HG03442 (cell line): Measurements from ENCODE around the gene GAGE10.
"Not testable (repeated sequence)": the region's sequence is repeated elsewhere in the genome, so short reads cannot be mapped to it uniquely, and the experiment has no call there.

ENCODE experiments used
- ATAC-seq: cut with Tn5 transposase; IDR thresholded peaks from one replicate; pipeline ENCODE4 v1.9.1; 2021; ENCODE audit warnings: mild to moderate bottlenecking, moderate library complexity; ENCODE audit not compliant: unreplicated experiment

Gene GAGE10

DNA sequence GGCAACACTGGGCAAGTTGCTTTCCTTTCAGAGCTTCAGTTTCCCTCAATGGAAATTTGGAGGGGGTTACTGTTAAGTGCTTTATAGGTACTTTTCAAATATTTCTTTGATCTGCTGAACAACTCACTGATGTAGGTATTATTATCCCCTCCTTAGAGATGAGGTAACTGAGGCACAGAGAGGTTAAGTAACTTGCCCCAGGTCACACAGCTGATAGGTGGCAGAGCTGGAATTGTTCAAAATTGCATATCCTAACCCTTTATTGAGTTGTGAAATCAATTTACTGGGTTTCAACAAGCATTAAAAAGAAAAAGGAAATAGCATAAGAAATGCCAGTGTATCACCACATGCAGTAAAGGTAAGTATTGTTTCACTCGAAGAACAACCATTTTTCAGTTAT, 27.2 kb upstream of the GAGE10 start:
- no peak for ATAC-seq

DNA sequence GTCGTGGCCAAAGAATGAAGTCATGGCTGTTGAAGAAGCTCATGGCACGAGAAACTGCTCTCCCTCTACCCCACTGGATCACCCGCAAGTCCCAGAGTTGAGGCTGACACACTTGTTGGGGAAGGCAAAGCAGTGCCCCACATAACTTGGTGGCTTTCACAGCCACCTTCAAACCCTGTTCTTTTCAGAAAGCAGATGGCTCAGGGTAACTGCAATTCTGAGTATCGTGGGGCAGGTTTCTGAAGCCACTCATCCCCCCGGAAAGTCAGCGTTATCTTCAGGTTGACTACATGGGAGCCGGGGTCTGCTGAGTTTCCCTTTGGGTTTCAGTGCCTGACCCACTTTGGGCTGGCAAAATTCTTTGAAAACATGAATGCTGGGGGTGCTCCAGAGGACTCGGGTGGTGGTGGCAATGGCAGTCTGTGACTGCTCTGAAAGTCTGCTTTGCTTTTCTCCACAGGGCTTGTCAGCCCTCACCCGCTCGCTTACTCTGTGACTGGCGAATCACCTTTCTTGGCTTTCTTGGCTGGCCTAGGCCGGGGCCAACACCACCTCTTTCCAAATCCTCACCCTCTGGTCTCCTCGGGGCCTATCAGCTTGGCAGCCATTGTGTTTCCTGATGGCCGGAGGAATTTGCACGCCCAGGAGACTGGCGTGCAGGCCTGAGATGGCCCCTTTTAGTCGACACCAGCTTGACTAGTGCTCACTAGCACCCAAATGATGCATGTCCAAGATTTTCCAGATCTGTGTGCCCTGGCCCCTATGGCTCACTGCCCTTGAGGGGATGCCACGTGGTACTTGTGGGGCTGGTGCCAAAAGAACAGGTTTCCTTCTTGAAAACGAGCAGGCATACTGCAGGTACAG, 26.5 kb upstream of the GAGE10 start:
- no peak for ATAC-seq

DNA sequence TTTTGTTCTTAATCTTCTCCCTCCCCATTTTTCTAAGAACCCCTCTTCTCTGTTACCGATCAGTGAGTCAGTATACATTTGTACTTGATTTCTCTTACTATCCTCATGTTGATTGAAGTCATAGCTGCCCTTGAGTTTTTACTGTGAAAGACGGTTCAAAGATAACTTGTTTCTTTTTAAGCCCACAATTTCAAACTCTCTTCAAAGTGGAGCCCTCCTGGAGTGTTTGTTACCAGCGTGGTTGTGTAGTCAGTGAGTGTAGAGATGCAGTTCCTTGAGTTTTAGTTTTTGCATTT, 26.0 kb upstream of the GAGE10 start:
- no peak for ATAC-seq

DNA sequence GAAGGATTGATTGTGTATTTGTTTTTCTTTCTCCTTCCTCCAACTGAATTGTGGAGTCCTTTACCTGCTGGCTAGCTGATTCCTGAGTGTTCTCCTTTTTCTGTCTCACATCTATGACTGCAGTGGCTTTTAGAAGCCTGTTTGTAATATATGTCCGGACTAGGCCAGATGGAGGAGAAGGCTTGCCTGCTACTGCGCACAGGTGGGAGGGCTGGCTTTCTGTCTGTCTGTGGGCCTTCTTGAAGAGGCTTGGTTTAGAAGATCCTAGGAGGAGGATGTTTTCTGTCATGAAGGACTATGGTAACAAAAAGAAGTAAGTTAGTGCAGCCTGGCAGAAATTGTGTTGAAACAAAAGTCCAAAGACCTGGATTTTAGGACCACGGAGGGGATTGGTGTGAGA, 25.4 kb upstream of the GAGE10 start:
- no peak for ATAC-seq

DNA sequence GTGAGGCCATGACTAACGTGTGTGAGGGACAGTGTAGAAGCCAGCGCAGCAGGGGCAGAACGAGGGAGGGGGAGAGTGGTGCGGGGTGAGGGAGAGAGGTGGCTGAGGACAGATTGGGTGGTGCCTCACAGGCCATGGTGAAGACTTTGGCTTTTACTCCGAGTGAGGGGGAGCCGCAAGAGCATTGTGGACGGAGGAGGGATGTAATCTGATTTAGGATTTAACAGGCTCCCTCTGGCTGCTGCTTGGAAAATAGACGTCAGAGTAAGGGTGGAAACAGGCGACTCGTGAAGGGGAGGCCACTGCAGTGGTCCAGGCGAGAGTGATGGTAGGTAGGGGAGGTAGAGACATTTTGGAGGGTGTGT, 20.8 kb upstream of the GAGE10 start:
- no peak for ATAC-seq

DNA sequence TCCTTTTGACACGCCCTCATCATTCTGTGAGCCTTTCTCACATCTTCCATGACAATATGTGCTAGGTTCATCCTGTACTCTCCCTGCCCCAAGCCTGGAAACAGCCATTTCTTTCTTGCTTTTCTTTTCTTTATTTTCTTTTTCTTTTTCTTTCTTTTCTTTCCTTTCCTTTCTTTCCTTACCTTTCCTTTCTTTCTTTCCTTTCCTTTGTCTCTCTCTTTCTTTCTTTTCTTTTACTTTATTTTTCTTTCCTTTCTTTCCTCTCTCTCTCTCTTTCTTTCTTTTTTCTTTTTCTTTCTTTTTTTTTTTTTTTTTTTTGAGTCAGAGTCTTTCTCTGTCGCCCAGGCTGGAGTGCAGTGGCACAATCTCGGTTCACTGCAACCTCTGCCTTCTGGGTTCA, 19.2 kb upstream of the GAGE10 start:
- no peak for ATAC-seq

DNA sequence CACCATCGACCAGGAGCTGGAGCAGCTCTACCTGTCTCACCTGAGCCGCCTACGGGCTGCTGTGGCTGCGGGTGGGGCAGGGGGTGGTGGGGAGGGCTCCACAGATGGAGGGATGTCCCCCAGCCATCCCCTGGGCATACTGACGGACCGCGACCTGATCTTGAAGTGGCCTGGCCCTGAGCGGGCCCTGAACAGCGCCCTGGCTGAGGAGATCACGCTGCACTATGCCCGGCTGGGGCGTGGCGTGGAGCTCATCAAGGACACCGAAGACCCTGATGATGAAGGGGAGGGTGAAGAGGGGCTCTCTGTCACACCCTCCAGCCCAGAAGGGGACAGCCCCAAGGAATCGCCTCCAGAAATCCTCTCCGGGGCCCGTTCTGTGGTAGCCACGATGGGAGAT, 17.3 kb upstream of the GAGE10 start:
- no peak for ATAC-seq

DNA sequence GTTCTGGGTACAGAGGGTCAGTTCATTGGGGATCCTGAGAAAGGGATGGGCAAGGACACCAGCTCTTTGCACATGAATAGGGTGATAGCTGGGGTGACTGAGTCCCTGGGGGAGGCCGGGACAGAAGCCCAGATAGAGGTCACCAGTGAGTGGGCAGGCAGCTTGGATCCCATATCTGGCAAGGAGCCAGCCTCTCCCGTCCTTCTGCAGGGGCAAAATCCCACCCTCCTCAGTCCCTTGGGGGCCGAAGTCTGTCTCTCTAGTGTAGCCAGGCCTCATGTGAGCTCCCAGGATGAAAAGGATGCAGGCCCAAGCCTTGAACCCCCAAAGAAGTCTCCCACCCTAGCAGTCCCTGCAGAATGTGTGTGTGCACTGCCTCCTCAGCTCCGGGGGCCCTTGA, 16.9 kb upstream of the GAGE10 start:
- no peak for ATAC-seq

DNA sequence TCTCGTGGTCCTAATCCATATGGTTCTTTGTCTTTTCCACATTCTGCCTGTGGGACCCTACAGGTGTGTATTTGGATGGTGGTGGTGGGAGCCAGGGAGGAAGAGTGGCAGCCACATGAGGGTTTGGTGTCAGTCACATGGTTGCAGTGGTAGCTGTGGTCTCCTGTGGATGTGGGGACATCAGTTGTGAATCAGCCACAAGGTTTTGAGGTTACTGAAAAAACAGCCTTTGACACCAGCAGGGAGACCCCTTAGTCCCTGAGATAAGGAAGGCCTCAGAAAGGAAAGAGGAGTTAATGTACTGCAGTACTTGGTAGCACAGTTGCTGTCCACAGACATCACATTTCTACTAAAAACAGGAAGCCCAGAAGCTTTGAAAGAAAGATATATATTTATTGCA, 15.8 kb upstream of the GAGE10 start:
- ATAC-seq, result no peak

DNA sequence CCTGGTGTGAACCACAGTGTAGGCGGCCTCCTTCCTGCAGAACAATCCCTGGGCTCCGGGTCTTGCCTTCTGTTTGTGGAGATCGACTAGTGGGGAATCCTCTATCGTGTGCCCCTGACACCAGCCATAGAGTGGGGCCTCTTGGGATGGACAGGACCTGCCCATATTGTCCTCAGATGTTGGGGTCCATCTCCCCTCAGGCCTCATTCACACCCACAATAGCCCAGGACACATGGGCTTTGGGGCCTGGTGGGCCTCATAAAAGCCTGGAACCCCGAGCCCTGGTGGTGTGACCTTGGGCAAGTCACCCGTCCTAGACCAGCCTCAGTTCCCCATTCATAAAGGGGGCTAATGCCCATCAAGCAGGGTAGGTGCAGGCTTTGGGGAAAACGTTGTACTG, 13.2 kb upstream of the GAGE10 start:
- ATAC-seq, result no peak

DNA sequence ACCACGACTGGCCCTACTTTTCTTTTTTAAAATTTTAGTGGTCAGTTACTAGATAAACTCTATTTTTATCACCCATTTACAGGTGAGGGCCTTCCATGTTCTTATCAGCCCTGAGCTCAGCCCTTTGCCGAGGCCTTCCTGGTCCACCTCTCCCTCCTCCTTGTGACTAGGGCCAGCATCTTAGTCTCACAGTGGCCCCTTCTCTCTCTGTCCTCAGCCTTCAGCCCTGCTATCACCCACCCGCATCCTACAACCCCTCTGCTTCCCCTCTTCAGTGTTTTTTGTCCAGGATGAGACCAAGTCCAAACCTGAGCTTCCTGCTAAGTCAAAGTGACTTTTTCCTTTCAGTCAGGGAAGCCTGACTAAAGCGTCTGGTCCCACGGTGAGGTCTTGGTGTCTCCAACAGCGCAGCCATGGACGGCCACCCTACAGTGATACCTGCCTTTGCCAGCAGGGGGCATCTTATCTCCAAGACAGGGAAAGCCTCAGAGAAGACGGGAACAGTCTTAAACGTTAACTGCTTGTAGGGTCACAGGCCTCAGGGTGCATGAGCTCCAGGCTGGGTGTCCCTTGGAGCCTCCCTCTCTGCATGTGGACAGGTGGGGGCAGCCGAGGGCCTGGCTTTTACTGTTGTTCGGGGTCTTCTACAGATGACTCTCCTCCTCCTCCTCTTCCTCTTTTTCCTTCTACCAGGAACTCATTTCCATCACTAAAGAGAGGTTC, 11.7 kb upstream of the GAGE10 start:
- no peak for ATAC-seq

DNA sequence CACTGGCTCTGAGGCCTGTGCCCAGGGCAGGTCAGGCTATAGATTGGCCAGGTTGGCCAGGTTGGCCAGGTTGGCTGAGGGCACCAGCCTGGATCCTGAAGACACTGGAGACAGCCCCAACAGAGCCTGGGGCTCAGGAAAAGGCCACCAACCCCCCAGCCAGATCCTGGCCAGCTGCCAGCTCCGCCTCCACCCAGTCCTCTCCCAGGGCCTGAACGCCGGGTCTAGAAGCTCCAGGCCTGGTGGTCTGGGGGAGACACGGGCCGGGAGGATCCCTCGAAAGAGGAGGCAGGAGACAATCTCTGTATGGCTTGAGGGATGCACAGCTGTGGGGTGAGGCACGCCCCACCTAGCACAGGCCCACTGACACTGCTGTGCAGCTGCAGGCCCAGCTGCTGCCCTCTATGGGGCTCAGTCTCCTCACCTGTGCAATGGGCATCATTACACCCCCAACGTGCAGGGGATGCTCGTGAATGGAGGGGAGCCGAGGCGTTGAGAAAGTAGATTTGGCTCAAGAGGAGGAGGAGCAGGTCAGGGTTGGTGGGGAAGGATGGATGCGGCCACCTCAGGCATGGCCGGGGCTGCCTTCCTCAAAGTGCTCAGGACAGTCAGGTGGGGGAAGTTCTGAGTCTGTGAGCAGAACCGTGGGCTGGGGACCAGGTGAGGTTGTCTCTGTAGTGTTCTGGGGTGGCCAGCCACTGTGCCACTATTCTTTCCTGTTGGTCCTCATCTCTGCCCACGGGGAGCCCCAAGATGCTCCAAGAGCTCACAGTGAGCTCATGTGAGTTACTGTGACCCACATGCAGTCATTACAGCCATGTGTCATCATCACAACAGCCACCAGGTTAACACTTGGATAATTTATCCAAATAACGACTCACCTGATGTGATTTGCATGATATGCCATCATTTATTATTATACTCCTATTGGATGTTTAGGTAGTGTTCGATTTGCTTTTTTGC, 10.8 kb upstream of the GAGE10 start:
- no peak for ATAC-seq

DNA sequence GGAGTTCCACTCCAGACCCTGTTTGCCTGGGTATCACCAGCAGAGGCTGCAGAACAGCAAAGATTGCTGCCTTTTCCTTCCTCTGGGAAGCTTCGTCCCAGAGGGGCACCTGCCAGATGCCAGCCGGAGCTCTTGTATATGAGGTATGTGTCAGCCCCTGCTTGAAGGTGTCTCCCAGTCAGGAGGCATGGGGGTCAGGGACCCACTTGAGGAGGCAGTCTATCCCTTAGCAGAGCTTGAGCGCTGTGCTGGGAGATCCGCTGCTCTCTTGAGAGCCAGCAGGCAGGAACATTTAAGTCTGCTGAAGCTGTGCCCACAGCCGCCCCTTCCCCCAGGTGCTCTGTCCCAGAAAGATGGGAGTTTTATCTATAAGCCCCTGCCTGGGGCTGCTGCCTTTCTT, 4.2 kb upstream of the GAGE10 start:
- not testable (repeated sequence) for ATAC-seq

DNA sequence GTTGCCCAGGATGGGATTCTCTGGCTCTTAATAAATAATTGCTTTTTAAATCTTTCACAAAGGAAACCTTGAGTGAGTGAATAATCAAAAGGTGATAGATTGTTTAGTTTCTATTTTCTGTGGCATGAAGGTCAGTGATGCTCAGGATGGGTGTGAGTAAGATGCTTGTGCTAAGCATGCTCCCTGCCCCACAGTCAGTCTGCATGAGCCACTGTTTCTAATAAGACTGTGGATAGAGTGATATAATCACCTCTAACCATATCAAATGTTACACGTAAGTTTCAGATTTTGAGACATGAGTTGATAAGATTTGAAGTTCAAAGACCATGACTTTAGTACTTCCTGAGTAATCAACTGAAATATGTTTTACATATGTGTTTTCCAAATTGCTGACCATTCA, 2.7 kb upstream of the GAGE10 start:
- ATAC-seq, result no peak

DNA sequence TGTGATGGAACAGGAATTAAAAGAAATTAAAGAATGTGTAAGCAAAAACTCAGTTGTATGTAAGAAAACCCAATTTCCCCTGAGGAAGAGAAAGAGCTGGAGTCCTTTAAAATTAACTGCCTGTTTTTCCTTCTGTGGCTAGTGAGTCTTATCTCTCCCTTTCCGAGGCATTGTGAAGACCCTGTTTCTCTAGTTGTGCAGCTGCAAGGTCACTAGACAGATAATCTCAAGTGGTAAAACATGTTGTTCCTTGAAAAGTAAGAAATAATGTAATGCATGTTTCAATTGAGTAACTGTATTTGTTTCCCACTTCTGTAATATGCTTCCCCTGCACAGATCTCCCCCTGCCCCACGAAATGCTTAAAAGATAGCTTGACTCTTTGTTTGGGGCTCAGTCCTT, 4.3 kb downstream of the GAGE10 start:
- ATAC-seq, result not testable (repeated sequence)

DNA sequence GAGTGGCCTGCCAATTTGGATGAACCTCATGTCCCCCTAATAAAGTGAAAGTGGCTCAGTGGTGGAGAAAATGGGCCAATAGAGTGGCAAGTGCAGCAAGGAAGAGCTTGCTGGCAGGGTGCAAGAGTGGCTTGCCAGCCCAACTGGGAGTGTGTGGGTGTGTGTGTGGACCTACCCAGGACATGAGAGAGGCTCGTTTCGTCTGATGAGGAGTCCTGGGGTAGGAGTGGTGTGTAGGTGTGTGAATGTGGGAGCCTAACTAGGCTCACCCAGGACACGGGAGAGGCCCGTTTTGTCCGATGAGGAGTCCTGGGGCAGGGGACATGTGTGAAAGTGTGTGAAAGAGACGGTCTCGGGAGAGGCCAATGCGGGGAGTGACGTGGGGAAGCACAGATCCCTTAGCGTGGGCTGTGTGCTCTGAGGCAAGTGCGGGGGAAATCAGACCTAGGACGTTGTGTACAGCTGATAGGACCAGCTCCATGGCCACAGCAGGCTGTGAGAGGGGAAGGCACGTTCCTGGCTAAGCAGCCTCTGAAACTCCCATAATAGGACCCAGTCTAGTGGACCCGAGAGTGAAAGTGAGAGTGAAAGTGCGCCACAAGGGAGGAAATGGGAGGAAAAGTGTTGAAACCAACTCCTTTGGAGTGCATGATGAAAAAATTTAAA, 5.3 kb downstream of the GAGE10 start:
- ATAC-seq, result no peak

DNA sequence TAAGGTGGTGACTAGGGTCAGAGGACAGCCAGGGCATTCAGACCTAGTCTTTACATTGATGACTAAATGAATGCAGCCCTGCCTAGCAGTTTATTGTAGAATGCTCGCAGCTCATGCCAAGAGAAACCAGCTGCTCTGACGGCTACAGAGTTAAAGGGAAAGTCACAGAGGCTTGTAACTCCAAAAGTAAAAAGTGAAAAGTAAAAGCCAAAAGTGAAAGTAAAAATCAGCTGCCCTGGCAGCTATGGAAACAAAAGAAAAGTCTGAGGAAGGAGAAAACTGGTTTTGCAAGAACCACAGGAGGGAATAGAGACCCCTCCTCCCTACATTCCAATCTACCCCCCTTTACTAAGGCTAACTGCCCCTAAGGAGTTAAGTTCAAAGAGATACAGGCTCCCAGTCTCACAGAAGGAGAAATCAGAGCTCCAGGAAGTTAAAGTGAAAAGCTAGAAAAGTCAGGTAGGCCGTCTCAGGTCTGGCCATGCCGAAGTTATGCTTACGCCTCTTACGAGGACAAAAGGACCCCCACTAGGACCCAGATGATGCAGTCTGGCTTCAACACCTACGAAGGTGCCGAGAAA, 6.0 kb downstream of the GAGE10 start:
- no peak for ATAC-seq

DNA sequence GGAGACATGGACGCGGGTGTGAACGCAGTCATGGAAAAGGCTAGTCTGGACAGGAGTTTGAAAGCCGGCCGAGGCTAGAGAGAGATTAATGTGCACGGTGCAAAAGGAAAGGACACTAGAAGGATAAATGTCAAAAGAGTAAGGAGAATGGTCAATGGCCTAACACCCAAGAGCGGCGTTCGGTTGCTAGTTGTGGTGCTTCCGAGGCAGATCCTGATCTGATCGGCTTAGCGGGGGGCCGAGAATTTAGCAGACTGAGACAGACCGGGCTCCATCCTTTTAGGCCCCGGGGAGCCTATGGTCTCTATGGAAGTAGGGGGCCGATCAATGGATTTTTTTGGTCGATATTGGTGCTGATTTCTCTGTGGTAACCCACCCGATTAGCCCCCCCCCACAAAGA, 6.9 kb downstream of the GAGE10 start:
- no peak for ATAC-seq

DNA sequence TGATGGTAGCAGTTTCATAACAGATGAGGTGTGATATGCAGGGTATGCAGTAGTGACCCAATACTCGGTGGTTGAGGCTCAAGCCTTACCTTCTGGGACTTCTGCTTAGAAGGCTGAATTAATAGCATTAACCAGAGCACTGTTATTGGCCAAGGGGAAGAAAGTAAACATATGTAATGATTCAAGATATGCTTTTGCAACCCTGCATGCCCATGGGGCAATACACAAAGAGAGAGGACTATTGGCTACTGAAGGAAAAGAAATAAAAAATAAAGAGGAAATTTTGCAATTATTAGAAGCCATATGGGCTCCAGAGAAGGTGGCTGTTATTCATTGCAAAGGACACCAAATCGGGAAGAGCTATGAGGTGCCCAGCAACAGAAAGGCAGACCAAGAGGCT, 8.7 kb downstream of the GAGE10 start:
- ATAC-seq, result no peak

DNA sequence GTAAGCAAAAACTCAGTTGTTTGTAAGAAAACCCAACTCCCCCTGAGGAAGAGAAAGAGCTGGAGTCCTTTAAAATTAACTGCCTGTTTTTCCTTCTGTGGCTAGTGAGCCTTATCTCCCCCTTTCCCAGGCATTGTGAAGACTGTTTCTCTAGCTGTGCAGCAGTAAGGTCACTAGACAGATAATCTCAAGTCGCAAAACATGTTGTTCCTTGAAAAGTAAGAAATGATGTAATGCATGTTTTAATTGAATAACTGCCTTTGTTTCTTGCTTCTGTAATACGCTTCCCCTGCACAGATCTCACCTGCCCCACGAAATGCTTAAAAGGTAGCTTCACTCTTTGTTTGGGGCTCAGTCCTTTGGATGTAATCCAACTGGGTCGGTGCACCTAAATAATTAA, 12.6 kb downstream of the GAGE10 start:
- no peak for ATAC-seq

DNA sequence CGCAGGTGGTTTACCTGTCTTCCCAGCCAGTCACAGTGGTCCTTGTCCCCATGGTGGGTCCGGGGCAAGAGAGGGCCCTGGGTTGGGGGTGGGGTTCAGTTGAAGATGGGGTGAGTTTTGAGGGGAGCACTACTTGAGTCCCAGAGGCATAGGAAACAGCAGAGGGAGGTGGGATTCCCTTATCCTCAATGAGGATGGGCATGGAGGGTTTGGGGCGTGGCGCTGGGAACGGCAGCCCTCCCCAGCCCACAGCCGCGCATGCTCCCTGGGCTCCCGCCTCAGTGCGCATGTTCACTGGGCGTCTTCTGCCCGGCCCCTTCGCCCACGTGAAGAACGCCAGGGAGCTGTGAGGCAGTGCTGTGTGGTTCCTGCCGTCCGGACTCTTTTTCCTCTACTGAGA, 18.3 kb downstream of the GAGE10 start, which contains the start of gene GAGE12J:
TSS of gene GAGE12J (plus strand) at position 301 of the 400 bp plus-strand sequence. CDS start 1,157 bp downstream, outside the sequence.
- not testable (repeated sequence) for ATAC-seq
